HG03064 (cell line): ENCODE data around the gene LRCH1.

Experiments
- ATAC-seq: cut with Tn5 transposase; IDR thresholded peaks from one replicate; pipeline ENCODE4 v1.9.1; 2021; ENCODE audit warnings: low read depth; ENCODE audit not compliant: unreplicated experiment

Gene LRCH1

DNA sequence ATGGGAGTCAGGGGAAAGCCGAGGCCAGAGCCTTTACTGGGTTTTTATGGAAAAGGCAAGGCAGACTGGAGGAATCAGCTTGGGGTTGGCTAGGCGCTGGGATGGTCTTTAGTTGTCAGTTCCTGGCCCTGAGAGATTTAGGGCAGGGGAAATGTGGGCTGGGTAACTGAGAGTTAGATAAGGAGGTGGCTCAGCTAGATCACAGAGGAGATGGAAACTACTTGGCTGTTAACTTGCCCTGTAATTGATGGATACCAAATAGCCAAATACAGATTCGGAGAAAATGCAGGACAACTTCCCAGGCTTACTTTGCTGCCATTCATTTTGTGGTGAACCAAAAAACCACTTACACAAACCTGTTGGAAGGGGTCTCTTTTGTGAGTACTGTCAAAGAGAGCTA lies 54.0 kb downstream of the LRCH1 start:
- no peak for ATAC-seq

DNA sequence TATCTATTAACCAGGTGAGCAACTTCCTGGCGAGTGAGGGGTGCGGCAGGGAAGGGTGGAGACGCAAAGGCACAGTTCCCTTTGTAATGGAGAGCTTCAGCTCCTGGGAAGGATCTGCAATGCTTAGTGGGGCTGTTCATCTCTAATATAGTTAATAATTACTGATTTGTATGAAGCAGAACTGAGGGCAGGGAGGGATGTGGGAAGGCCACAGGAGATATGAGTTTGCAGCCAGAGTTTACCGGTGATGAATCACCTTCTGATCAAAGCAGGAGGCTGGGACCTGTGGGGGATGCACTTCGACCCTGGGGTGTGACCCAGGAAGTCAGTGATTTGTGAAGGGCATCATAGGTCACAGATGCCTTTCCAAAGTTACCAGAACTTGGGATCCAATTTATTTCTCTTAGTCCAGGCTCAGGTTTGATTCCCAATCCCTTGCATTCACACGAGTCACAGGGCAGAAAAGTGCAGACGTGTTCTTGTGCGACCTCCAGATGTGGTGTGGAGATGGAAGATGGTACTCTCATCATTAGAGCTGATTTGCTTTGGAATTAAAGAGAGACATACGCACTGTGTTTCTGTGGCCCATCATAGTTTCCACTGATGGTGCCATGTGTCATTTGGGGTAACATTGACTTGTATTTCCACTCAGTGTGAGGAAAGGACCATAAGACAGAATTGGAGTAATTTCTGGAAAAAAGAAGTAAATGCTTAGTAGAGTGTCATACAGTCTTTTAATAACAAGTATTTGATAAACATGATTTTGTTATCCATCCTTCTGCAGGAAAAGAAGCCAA lies 55.0 kb downstream of the LRCH1 start:
- ATAC-seq = no peak

- ATAC-seq = no peak
Measured at GRCh38 chr13:46609052-46609451, 56.1 kb downstream of the LRCH1 start.

GRCh38 chr13:46609726-46610125 lies 56.8 kb downstream of the LRCH1 start:
- no peak for ATAC-seq

- ATAC-seq = no peak
Measured at GRCh38 chr13:46612267-46612666, 59.3 kb downstream of the LRCH1 start.

DNA sequence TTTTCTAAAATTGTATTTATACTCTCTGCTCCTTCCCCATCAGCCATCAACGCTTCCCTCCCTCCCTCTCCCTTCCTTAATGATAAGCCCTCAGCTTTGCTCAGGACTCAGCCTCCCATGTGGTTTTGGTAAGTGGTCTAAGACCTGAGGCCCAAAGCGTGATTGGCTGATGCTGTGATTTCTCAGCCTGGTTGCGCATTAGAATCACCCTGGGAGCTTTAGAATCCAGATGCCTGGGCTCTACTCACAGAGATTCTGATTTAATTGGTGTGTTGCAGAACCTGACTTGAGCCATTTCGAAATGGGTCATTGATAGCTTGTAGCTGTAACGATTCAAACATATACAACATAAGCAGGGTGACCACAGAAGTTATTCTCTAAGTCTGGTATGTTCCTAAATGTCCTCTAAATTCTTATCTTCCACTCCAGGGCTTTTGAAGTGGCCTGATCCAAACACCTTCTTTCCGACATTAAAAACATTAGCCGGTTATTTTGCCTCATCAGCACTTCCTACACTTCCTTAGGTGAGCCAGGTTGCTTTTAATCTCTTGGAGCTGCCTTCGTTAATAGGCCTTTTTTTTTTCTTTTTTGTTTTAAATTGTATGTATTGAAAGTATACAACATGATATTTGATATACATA lies 60.6 kb downstream of the LRCH1 start:
- ATAC-seq = no peak

DNA sequence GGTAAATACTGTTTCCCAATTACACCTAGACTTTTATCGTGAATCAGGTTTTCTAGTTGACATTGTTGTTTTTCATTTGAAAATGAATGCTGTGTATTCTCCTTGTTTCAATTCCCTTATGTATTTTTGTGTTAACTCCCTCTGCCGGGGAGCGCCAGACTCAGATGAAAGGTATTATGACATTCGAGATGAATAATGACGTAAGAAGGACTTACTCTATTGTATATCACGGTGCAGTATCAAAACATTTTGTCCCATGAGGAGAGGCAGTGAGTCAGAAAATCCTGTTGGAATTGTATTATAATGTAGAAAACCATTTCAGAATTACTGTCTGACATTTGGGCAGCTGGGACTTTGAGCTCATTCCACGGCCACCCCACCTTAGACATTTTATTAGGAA lies 61.6 kb downstream of the LRCH1 start:
- ATAC-seq = no peak

GRCh38 chr13:46615888-46616531 lies 63.0 kb downstream of the LRCH1 start:
- no peak for ATAC-seq

GRCh38 chr13:46617229-46617721 lies 64.3 kb downstream of the LRCH1 start:
- no peak for ATAC-seq

DNA sequence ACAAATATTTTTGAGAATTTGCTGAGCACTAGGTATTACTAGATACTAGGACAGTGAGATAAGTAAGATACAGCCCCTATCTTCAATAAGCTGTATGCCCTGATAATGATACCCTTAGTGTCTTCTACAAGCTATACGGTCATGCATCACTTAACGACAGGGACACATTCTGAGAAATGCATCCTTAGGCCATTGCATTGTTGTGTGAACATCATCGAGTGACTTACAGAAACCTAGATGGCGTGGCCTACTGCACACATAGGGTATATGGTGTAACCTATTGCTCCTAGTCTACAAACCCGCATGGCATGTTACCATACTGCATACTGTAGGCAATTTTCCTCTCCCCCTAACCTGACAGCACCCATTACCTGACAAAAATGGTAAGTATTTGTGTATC lies 64.9 kb downstream of the LRCH1 start:
- ATAC-seq = no peak

GRCh38 chr13:46618694-46619254 lies 65.8 kb downstream of the LRCH1 start:
- no peak for ATAC-seq

GRCh38 chr13:46620029-46620428 lies 67.1 kb downstream of the LRCH1 start:
- ATAC-seq = no peak

- no peak for ATAC-seq
Measured at GRCh38 chr13:46620471-46620870, 67.5 kb downstream of the LRCH1 start.

GRCh38 chr13:46621133-46621532 lies 68.2 kb downstream of the LRCH1 start:
- no peak for ATAC-seq

DNA sequence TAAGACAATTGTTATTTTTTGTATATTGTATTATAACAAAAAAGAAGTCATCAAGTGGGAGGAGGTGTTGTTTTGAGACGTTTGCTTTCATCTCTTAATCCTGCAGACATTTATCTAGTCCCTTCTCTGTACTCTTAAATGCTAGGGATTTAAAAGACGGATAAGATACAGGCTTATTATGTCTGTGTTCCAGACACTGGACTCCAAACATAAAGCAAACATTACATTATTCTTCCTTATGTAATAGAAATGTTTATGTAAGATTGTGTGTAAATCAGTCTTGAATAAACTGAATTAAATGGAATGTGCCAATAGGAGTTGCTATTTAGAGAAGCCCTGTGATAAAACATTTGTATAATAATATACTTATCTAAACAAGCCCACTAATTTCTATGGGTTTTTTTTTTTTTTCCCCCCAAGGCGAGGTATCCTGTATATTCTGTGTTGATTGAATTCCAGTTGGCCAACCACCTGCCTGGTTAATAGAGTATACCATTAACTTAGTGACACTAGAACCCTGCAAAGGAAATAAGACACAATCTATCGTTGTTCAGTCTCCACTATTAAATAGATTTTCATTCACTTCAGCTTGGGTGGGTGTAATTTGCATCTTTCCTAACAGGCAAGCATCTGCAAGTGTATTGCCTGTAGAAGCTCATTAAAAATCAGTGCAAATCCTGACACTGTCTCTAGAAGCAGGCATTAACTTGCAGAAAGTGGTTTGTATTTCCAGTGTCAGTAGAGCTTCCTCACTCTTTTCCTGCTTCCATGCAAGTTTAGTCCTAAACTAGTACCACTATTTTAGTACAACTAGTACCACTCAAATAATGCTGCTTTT lies 69.0 kb downstream of the LRCH1 start:
- no peak for ATAC-seq

- ATAC-seq = no peak
Measured at GRCh38 chr13:46622630-46623256, 69.8 kb downstream of the LRCH1 start.

DNA sequence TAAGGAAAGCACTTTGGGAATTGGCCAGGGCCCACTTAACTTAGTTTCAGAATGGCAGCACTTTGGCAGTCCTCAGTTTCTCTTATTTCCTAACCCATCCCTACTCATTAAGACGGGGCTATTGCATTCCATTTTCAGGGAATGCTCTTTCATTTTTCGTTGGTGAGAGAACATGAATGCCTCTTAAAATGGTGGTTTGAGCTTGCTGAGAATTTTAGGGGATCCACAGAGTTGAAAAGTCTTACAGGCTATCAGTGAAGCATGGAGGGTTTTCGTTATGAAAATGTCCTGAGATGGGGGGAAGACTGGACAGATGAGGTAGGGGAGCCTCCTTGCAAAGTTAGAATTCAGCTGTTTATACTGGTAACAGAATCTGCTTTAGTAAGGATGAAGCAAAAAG lies 71.4 kb downstream of the LRCH1 start:
- ATAC-seq = no peak

DNA sequence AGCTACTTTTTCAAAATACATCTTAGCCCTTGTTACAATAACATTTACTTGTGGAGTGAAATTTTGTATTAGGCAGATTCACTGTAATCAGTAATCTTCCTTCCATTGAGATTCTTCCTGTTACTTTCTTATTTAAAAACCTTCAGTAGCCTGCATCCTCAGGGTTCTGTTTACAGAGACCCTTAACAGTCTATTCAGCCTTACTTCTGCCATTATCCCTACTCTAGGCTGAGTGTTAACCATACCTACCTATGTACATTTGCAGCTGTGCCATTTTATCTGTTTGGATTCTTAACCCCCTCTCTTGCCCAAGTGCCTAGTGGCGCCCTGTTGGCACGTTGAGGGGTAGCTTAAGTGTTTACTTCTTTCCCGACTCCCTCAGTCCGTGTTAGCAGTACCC lies 71.9 kb downstream of the LRCH1 start:
- no peak for ATAC-seq

GRCh38 chr13:46627462-46627861 lies 74.5 kb downstream of the LRCH1 start:
- ATAC-seq = no peak
